ENCODE results near the gene MEX3D.

The MEX3D gene

GRCh38 chr19:1606138-1606651, 38.1 kb upstream of the MEX3D start:
- Histone ChIP-seq H3K79me2 (peaks cover 31% of the 10 kb centered on the region), H3K27ac (peak overlapping the region; percentile 96), H3K4me1 (peaks cover 12% of the 10 kb centered on the region), H3K4me3 (ENCODE audit: low read depth, low read length) (peak overlapping the region; percentile 97), H2AFZ (peak overlapping the region; percentile 99), H3K9me3 (ENCODE audit: control insufficient read depth, low read length) (no peaks in the 10 kb centered on the region), H3K36me3 (ENCODE audit: control insufficient read depth, insufficient read depth, low read length) (no peaks in the 10 kb centered on the region), H3K4me2 (ENCODE audit: low read length) (peak overlapping the region; percentile 89), H3K27me3 (ENCODE audit: control insufficient read depth, insufficient read depth, low read length) (no peaks in the 10 kb centered on the region), H3K9ac (peak overlapping the region; percentile 2)
- no peak for TF ChIP-seq CTCF (IDR thresholded peaks at IDR 0.05)

- H3K4me1 ChIP-seq: peaks cover 12% of the 10 kb centered on the region
- peak within 1 kb of the TSS; percentile 94 for H3K4me2 ChIP-seq (ENCODE audit: low read length)
- peak within 1 kb of the TSS; percentile 97 for H3K4me3 ChIP-seq (ENCODE audit: low read depth, low read length)
- TF ChIP-seq CTCF (IDR thresholded peaks at IDR 0.05): peak; percentile 77
- H3K79me2 ChIP-seq: peaks cover 33% of the 10 kb centered on the region
- H3K9me3 ChIP-seq (ENCODE audit: control insufficient read depth, low read length): no peaks in the 10 kb centered on the region
- H2AFZ ChIP-seq: peak within 1 kb of the TSS; percentile 99
- no peaks in the 10 kb centered on the region for H3K27me3 ChIP-seq (ENCODE audit: control insufficient read depth, insufficient read depth, low read length)
- no peaks in the 10 kb centered on the region for H3K36me3 ChIP-seq (ENCODE audit: control insufficient read depth, insufficient read depth, low read length)
- peak within 1 kb of the TSS; percentile 99 for H3K9ac ChIP-seq
- H3K27ac ChIP-seq: peak within 1 kb of the TSS; percentile 96
These were observed 37.4 kb upstream of the MEX3D start, which contains the start of gene UQCR11 for GRCh38 chr19:1605236-1606137. Gene UQCR11, minus strand, starts transcription at chr19:1605462. Its CDS starts 53 bp downstream, at chr19:1605409.

GRCh38 chr19:1602091-1602707, 34.1 kb upstream of the MEX3D start:
- H3K4me3 ChIP-seq (ENCODE audit: low read depth, low read length): no peak overlapping the region
- no peak overlapping the region for H3K9ac ChIP-seq
- no peak overlapping the region for H3K4me2 ChIP-seq (ENCODE audit: low read length)
- no peaks in the 10 kb centered on the region for H3K9me3 ChIP-seq (ENCODE audit: control insufficient read depth, low read length)
- no peak for TF ChIP-seq CTCF (IDR thresholded peaks at IDR 0.05)
- H3K27ac ChIP-seq: no peak overlapping the region
- H3K36me3 ChIP-seq (ENCODE audit: control insufficient read depth, insufficient read depth, low read length): no peaks in the 10 kb centered on the region
- H3K27me3 ChIP-seq (ENCODE audit: control insufficient read depth, insufficient read depth, low read length): no peaks in the 10 kb centered on the region
- peaks cover 34% of the 10 kb centered on the region for H3K79me2 ChIP-seq
- no peak overlapping the region for H2AFZ ChIP-seq
- H3K4me1 ChIP-seq: peaks cover 12% of the 10 kb centered on the region

GRCh38 chr19:1601613-1602064, 33.5 kb upstream of the MEX3D start:
- Histone ChIP-seq H2AFZ (no peak overlapping the region), H3K27me3 (ENCODE audit: control insufficient read depth, insufficient read depth, low read length) (no peaks in the 10 kb centered on the region), H3K4me3 (ENCODE audit: low read depth, low read length) (no peak overlapping the region), H3K4me1 (peaks cover 12% of the 10 kb centered on the region), H3K9me3 (ENCODE audit: control insufficient read depth, low read length) (no peaks in the 10 kb centered on the region), H3K27ac (no peak overlapping the region), H3K4me2 (ENCODE audit: low read length) (no peak overlapping the region), H3K79me2 (peaks cover 34% of the 10 kb centered on the region), H3K9ac (no peak overlapping the region), H3K36me3 (ENCODE audit: control insufficient read depth, insufficient read depth, low read length) (no peaks in the 10 kb centered on the region)
- TF ChIP-seq CTCF (IDR thresholded peaks at IDR 0.05): no peak
